RWPE2 (cell line): ENCODE measurements around the gene SELENOI.
"Not testable (repeated sequence)": the region's sequence is repeated elsewhere in the genome, so short reads cannot be mapped to it uniquely, and the experiment has no call there.

Experiments used
- ATAC-seq: fragments of 200-7000 bp; cut with Tn5 transposase; 3 replicates; pipeline ENCODE4 v1.9.1; 2021; ENCODE audit warnings: low read depth
- DNase-seq: peaks from one replicate; pipeline ENCODE4 v3.0.0-alpha.2; 2020; ENCODE audit warnings: low spot score
- H3K27ac ChIP-seq: fragments of 450-650 bp; 2 replicates; pipeline ENCODE4 v1.5.1; 2017; ENCODE audit warnings: mild to moderate bottlenecking; ENCODE audit not compliant: poor library complexity, severe bottlenecking
- H3K27me3 ChIP-seq: fragments of 250-450 bp; sonication (Bioruptor Pico); 2 replicates; pipeline ENCODE4 v1.5.1; 2021; ENCODE audit warnings: mild to moderate bottlenecking, moderate library complexity; ENCODE audit not compliant: insufficient read depth, poor library complexity, severe bottlenecking
- H3K36me3 ChIP-seq: fragments of 250-450 bp; sonication (Bioruptor Pico); 2 replicates; pipeline ENCODE4 v1.5.1; 2020; ENCODE audit warnings: low read depth, mild to moderate bottlenecking, moderate library complexity
- H3K4me1 ChIP-seq: fragments of 250-450 bp; sonication (Bioruptor Pico); 2 replicates; pipeline ENCODE4 v1.5.1; 2021; ENCODE audit warnings: mild to moderate bottlenecking, moderate library complexity; ENCODE audit not compliant: insufficient read depth, poor library complexity, severe bottlenecking
- H3K4me3 ChIP-seq: fragments of 250-450 bp; sonication (Bioruptor Pico); 2 replicates; pipeline ENCODE4 v1.5.1; 2021; ENCODE audit warnings: mild to moderate bottlenecking, moderate library complexity; ENCODE audit not compliant: severe bottlenecking
- H3K9me3 ChIP-seq: fragments of 250-450 bp; sonication (Bioruptor Pico); 2 replicates; pipeline ENCODE4 v1.5.1; 2021; ENCODE audit warnings: mild to moderate bottlenecking, moderate library complexity; ENCODE audit not compliant: severe bottlenecking
- TF ChIP-seq, protein P1 (sequence below): fragments of 450-650 bp; IDR thresholded peaks from one replicate; pipeline ENCODE4 v1.5.1; 2017; ENCODE audit warnings: mild to moderate bottlenecking, moderate library complexity; ENCODE audit not compliant: poor library complexity, severe bottlenecking

SELENOI gene

DNA sequence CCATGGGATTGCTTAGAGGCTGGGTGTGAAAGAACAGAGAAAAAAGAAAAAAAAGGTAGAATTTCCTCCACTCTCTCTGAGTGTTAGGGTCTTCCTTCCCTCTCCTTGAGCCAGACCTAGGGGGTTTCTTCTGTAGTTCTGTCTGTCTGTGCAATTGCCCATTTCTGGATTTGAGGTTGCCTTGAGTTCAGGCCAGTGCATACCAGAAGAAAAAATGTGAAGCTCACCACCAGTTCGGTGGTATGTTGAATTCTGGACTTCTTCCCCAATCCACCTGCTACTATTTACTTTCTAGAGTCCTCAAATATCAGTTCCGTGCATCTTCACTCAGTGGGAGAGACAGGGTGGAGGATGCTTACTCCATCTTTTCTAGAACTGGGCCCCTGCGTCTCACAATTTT is 15.3 kb upstream of the SELENOI start:
- Histone ChIP-seq H3K27ac (no peak overlapping the region), H3K9me3 (no peaks in the 10 kb centered on the region), H3K36me3 (no peaks in the 10 kb centered on the region), H3K4me3 (no peak overlapping the region), H3K4me1 (no peaks in the 10 kb centered on the region), H3K27me3 (no peaks in the 10 kb centered on the region)
- no peak for DNase-seq
- ATAC-seq = no peak
- TF ChIP-seq, protein P1, sequence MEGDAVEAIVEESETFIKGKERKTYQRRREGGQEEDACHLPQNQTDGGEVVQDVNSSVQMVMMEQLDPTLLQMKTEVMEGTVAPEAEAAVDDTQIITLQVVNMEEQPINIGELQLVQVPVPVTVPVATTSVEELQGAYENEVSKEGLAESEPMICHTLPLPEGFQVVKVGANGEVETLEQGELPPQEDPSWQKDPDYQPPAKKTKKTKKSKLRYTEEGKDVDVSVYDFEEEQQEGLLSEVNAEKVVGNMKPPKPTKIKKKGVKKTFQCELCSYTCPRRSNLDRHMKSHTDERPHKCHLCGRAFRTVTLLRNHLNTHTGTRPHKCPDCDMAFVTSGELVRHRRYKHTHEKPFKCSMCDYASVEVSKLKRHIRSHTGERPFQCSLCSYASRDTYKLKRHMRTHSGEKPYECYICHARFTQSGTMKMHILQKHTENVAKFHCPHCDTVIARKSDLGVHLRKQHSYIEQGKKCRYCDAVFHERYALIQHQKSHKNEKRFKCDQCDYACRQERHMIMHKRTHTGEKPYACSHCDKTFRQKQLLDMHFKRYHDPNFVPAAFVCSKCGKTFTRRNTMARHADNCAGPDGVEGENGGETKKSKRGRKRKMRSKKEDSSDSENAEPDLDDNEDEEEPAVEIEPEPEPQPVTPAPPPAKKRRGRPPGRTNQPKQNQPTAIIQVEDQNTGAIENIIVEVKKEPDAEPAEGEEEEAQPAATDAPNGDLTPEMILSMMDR = no peak

DNA sequence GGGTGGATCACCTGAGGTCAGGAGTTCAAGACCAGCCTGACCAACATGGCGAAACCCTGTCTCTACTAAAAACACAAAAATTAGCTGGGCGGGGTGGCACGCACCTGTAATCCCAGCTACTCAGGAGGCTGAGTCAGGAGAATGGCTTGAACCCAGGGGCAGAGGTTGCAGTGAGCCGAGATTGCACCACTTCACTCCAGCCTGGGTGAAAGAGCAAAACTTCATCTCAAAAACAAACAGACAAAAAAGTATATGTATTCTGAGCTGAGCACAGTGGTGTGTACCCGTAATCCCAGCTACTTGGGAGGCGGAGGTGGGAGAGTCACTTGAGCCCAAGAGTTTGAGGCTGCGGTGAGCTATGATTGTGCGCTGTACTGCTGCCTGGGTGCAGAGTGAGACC is 14.6 kb upstream of the SELENOI start:
- H3K4me1 ChIP-seq, ATAC-seq, H3K27ac ChIP-seq, DNase-seq, H3K9me3 ChIP-seq, H3K4me3 ChIP-seq, H3K36me3 ChIP-seq, H3K27me3 ChIP-seq: not testable (repeated sequence)

DNA sequence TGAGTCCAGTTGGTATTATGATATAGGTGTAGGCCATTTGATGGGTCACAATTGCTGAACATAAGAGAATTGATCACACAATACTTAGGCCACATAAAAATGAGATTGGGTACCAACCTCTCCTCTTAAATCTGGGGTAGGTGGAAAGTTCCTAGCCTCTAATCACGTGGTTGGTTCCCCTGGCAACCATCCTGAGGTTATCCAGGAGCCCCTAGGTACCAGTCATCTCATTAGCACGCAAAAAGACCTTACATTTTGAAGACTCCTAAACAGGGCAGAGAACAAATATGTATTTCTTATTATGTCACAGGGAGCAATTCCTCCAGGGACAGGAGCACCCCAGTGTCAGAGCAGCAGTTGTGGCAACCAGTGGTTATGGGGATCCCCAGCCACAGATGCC is 12.7 kb upstream of the SELENOI start:
- Histone ChIP-seq H3K27ac (no peak overlapping the region), H3K4me3 (no peak overlapping the region), H3K4me1 (no peaks in the 10 kb centered on the region), H3K9me3 (no peaks in the 10 kb centered on the region), H3K36me3 (no peaks in the 10 kb centered on the region), H3K27me3 (no peaks in the 10 kb centered on the region)
- DNase-seq (no peak), ATAC-seq (no peak)
- TF ChIP-seq, protein P1 = no peak

DNA sequence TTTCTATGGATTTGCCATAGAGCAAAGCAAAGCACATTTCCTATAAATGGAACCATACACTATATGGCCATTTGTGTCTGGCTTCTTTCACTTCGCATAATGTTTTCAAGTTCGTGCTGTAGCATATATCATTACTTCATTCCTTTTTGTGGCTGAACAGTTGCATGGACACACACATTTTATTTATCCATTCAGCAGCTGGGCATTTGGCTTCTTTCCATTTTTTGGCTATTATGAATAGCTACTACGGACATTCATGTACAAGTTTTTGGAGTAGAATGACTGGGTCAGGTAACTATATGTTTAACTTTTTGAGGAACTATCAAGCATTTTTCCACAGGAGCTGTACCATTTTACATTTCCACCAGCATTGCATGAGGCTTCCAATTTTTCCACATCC is 10.7 kb upstream of the SELENOI start:
- Histone ChIP-seq H3K36me3 (no peaks in the 10 kb centered on the region), H3K27me3 (no peaks in the 10 kb centered on the region), H3K4me1 (no peaks in the 10 kb centered on the region), H3K4me3 (no peak overlapping the region), H3K9me3 (no peaks in the 10 kb centered on the region), H3K27ac (no peak overlapping the region)
- ATAC-seq (no peak), DNase-seq (no peak)
- TF ChIP-seq, protein P1 = no peak

DNA sequence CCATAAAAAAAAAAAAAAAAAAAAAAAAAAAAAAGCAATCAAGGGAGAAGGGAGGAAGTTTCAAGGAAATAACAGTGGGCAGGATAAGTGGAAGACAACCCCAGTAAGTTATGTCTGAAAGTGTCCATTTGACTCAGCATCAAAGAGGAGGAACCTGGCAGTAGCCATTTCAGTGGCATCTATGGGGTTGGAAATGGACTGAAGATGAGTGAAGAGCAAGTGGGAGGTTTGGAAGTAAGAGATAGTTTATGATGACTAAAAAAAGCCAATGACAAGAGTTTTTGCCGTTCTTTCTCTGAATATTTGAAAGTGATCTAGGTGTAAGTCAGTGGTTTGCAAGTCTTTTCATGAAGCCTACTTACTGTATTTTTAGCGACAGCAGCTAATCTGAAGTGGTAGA is 9.2 kb upstream of the SELENOI start:
- H3K4me1 ChIP-seq = no peaks in the 10 kb centered on the region
- DNase-seq (no peak), ATAC-seq (no peak)
- H3K9me3 ChIP-seq = no peaks in the 10 kb centered on the region
- H3K27me3 ChIP-seq = no peaks in the 10 kb centered on the region
- TF ChIP-seq, protein P1 = no peak
- no peaks in the 10 kb centered on the region for H3K36me3 ChIP-seq
- no peak overlapping the region for H3K4me3 ChIP-seq
- H3K27ac ChIP-seq = no peak overlapping the region
